Ovary (tissue), 3 donors: Measurements from ENCODE around the gene RSPH3.

ENCODE experiments used
- POLR2A ChIP-seq: fragments of 450-650 bp; IDR thresholded peaks from one replicate; pipeline ENCODE4 v1.6.1; 2017; ENCODE audit warnings: antibody characterized with exemption, mild to moderate bottlenecking, moderate library complexity
- TF ChIP-seq, protein P1 (sequence below), 3 donors: fragments of 450-650 bp in 2 of 3; fragments of 200-600 bp in 1 of 3; IDR thresholded peaks; one replicate each; pipeline versions ENCODE4 v1.5.1 to v1.8.0; 2016 to 2022; ENCODE audit warnings: antibody characterized with exemption in 3 of 3, mild to moderate bottlenecking in 1 of 3
- donor health status: DM: no; HTN: no; CAD: no.

DNA sequence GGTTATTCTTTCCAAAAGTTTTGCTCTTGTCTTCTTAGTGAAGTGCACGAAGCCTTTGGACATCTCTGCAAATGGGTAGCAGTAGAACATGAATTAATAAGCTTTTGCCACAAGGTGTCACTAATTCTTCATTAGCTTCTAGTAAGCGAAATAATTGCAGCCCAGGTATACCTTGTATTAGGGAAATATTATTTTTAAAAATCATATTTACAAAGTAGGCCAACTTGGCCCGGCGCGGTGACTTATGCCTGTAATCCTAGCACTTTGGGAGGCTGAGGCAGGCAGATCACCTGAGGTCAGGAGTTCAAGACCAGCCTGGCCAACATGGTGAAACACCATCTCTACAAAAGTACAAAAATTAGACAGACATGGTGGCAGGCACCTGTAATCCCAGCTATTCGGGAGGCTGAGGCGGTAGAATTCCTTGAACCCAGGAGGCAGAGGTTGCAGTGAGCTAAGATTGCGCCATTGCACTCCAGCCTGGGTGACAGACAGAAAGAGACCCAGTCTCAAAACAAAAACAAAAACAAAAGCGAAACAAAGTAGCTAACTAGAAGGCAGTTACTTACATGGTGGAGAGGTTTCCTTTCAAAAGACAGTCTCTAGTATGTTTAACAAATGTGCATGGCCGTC lies 8.8 kb upstream of the RSPH3 start:
- TF ChIP-seq, protein P1, sequence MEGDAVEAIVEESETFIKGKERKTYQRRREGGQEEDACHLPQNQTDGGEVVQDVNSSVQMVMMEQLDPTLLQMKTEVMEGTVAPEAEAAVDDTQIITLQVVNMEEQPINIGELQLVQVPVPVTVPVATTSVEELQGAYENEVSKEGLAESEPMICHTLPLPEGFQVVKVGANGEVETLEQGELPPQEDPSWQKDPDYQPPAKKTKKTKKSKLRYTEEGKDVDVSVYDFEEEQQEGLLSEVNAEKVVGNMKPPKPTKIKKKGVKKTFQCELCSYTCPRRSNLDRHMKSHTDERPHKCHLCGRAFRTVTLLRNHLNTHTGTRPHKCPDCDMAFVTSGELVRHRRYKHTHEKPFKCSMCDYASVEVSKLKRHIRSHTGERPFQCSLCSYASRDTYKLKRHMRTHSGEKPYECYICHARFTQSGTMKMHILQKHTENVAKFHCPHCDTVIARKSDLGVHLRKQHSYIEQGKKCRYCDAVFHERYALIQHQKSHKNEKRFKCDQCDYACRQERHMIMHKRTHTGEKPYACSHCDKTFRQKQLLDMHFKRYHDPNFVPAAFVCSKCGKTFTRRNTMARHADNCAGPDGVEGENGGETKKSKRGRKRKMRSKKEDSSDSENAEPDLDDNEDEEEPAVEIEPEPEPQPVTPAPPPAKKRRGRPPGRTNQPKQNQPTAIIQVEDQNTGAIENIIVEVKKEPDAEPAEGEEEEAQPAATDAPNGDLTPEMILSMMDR (IDR thresholded peaks at IDR 0.05), result no peak
- TF ChIP-seq POLR2A, result no peak
